Endometrium (tissue), 2 donors: ENCODE data around the gene MYLK.

Source experiments
- FAIRE-seq: peaks from 2 replicates; lab custom pipeline; 2012; peaks lifted over from hg19 to GRCh38; lab: Jason Lieb, UNC
- donor health status: control.
- donor health status: control.

The MYLK gene

GRCh38 chr3:123641505-123641904 lies 242.6 kb downstream of the MYLK start:
- FAIRE-seq = no peak

- FAIRE-seq = no peak
These were observed 243.2 kb downstream of the MYLK start for GRCh38 chr3:123640740-123641462.

GRCh38 chr3:123640311-123640710 lies 243.8 kb downstream of the MYLK start:
- no peak for FAIRE-seq

GRCh38 chr3:123638936-123639689 lies 245.0 kb downstream of the MYLK start:
- FAIRE-seq = no peak

GRCh38 chr3:123637841-123638240 lies 246.3 kb downstream of the MYLK start:
- FAIRE-seq = no peak

- no peak for FAIRE-seq
These were observed 247.0 kb downstream of the MYLK start for GRCh38 chr3:123637131-123637530.

- FAIRE-seq = no peak
These were observed 247.7 kb downstream of the MYLK start for GRCh38 chr3:123636431-123636841.

GRCh38 chr3:123635717-123636116 lies 248.4 kb downstream of the MYLK start:
- no peak for FAIRE-seq

GRCh38 chr3:123635217-123635616 lies 248.9 kb downstream of the MYLK start:
- no peak for FAIRE-seq

GRCh38 chr3:123634149-123635051 lies 249.7 kb downstream of the MYLK start:
- no peak for FAIRE-seq

- FAIRE-seq = no peak
These were observed 250.6 kb downstream of the MYLK start for GRCh38 chr3:123633530-123633929.

GRCh38 chr3:123632161-123632655 lies 251.9 kb downstream of the MYLK start:
- no peak for FAIRE-seq

GRCh38 chr3:123629747-123630047 lies 254.4 kb downstream of the MYLK start:
- no peak for FAIRE-seq

GRCh38 chr3:123628996-123629746 lies 255.0 kb downstream of the MYLK start:
- FAIRE-seq = no peak

- FAIRE-seq = no peak
These were observed 256.2 kb downstream of the MYLK start for GRCh38 chr3:123627673-123628670.

GRCh38 chr3:123626881-123627280 lies 257.3 kb downstream of the MYLK start:
- FAIRE-seq = no peak

- FAIRE-seq = no peak
These were observed 259.8 kb downstream of the MYLK start for GRCh38 chr3:123624302-123624701.

GRCh38 chr3:123623346-123623880 lies 260.7 kb downstream of the MYLK start:
- no peak for FAIRE-seq

- no peak for FAIRE-seq
These were observed 261.4 kb downstream of the MYLK start for GRCh38 chr3:123622766-123623165.

- no peak for FAIRE-seq
These were observed 262.3 kb downstream of the MYLK start for GRCh38 chr3:123621850-123622189.
